HG02973 (cell line): Measurements from ENCODE around the gene CYFIP2.
"Not testable (repeated sequence)": the region's sequence is repeated elsewhere in the genome, so short reads cannot be mapped to it uniquely, and the experiment has no call there.

Experiments used
- ATAC-seq: cut with Tn5 transposase; IDR thresholded peaks from one replicate; pipeline ENCODE4 v1.9.1; 2021; ENCODE audit warnings: moderate library complexity; ENCODE audit not compliant: unreplicated experiment

Gene CYFIP2

DNA sequence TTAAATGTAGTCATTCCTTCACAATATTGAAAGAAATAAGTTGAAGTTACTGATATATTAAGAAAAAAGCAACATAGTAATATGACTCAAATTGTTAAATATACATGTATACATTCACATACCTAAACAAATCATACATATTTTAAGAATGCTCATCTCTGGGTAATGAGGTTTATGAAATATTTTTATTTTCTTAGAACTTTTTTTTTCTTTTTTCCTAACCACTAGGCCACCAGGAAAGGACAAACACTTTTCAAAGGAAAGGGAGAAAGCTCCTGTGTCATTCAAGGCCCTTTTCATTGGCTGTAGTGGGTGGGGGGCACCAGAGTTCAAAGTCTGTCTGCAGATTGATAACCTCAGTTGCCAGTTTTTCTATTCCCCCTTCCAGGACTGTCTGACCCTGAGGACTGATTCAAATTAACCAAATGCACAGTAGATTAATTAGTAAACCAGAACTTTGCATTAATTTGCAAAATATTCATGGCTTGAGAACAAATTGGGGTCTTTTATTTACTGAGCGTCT, 121.2 kb downstream of the CYFIP2 start:
- ATAC-seq = no peak

DNA sequence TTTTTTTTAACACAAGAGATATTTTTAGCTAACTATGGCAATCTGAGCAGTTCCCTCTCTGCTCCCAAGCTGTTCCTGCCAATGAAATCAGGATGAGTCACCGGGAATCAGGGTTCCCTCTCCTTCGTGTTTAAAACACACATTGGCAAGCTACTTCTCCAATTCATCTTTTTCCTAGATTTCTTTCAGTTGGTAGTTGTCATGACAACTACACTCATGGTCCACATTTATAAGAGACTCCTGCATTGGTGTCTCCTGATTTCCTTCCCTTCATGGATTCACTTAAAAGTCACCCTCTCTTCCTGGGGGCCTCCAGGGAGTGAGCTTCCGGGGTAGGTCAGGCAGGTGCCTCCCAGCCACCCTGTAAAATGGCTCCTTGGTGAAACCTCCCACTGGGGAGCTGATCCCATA, 121.8 kb downstream of the CYFIP2 start:
- ATAC-seq = no peak

DNA sequence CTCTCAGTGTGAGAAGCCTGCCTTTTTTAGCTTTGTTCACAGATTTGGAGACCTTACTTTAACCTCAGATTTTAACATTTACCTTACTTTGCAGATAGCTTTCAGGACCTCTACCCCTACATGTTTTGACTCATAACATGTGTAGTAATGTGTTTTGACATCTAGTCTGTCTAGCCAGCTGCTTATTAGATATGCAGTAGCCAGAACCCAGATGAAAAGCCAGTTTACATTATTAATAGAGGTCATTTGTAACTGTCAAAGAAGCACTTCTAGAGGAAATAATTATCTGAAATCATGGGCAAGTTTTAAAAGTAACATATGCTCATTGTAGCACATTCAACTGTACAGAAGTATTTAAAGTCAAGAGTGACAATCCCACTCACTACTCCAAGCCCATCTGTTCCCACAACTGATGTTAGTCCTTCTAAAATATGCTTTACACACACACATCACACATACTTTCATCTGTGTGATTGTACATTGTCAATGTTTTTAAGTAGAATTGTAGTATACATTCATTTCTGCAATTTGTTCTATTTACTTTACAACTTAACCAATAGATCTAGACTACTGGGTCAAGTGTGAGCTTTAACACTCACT, 122.3 kb downstream of the CYFIP2 start:
- no peak for ATAC-seq

DNA sequence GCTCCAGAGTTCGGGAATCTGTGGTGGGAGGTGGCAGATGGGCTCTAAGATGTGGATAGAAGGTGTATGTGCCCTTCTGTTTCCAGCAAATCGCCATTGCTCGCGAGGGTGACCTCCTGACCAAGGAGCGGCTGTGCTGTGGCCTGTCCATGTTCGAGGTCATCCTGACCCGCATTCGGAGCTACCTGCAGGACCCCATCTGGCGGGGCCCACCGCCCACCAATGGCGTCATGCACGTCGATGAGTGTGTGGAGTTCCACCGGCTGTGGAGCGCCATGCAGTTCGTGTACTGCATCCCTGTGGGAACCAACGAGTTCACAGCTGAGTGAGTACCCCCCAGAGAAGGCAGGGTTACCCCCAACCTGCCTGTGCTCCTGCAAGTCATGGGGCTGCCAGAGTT, 123.2 kb downstream of the CYFIP2 start:
- no peak for ATAC-seq

DNA sequence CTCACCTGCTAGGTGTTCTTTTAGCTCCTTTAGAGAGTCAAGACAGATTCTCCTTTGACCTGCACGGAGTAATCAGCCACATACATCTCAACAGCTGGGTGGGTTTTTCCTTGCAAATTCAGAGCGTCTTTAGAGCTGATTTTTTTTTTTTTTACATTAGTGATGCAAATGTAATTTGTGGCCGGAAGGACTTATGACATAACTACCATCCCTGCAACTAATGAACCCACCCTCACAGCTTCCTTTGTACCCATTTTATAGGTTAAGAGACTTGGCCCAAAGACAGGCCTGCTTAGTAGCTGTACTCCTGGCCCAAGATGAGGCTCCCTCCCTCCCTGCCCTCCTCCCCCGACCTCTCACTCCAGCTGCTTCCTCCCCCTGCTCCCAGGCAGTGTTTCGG, 124.2 kb downstream of the CYFIP2 start:
- ATAC-seq = no peak

DNA sequence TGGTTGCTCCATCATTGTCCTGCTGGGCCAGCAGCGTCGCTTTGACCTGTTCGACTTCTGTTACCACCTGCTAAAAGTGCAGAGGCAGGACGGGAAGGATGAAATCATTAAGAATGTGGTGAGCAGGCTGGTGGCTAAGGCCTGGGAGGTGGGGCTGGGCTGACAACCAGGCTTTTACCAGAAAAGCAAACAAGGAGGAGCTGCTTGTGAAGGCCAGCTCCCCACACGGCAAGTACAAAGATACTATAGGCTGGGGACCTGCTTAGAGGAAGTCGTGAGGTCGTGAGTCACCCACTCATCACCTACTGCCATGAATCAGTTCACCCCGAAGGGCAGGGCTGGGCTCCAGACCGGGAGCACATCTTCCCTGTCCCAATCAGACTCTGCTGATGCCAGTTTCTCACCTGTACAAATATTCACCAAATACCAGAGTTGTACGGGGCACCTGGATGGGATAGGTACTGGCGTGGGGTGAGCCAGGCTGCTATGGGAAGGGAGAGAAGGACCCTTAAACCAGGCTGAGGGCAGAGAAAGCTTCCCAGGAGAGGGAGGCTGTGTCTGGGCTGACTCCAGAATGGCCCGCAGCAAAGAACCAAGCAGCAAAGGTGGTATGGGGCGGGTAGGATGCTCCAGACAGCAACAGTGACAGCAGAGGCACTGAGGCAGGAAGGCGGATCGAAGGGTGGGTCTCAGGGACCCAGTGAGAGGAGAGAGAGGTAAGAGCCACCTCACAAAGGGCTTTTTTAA, 124.8 kb downstream of the CYFIP2 start:
- no peak for ATAC-seq

DNA sequence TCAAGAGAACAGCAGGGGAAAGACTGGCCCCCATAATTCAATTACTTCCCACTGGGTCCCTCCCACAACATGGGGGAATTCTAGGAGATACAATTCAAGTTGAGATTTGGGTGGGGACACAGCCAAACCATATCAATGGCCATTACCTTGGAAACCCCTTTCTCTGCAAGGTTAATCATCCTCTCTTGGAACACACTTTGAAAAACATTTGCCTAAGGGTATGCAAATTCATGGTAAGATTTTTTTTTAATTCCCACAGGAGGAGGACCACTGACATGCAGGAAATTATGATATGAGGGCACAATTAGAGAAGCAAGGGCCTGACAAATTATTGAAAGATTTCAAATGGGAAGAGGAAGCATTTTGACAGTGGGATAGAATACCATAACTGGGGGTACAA, 132.4 kb downstream of the CYFIP2 start:
- ATAC-seq = no peak

DNA sequence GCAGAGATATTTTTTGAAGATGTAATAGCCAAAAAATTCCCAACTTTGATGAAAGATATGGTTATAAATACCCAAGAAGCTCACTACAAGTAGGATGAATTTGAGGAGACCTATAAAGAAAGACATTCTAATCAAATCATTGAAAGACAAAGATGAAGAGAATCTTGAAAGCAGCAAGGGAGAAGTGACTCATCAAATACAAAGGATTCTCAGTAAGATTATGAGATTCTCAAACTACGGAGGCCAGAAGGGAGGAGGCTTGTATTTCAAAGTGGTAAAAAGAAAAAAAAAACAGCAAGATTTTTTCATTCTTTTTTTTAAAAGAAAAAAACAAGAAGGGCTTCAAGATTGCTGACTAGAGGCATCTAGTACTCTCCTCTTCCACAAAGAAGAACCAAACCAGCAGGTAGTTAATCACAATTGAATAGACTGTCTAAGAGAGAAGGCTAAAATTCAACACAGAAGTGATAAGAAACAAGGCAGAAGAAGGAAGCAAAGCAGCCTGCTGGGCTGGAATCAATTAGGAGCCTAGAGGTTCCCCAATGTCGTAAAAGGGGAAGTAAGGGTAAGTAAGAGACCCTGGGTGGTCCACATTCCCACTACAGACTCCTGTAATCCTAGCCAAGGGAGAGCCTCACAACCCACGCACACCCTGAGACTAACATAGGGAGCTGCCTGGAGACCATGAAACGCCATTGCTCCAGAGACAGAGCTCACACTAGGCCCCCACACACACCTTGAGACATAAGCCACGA, 135.0 kb downstream of the CYFIP2 start:
- ATAC-seq = no peak

DNA sequence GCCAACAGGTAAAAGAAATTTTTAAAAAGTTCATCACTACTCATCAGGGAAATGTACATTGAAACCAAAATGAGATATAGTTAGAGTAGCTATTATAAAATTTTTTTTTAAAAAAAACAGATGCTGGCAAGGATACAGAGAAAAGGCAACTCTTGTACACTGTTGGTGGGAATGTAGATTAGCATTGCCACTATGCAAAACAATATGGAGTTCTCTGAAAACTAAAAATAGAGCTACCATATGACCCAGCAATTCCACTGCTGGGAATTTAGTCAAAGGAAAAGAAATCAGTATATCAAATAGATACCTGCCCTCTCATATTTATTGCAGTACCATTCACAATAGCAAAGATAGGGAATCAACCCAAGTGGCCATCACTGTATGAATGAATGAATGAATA, 149.9 kb downstream of the CYFIP2 start:
- ATAC-seq = no peak

DNA sequence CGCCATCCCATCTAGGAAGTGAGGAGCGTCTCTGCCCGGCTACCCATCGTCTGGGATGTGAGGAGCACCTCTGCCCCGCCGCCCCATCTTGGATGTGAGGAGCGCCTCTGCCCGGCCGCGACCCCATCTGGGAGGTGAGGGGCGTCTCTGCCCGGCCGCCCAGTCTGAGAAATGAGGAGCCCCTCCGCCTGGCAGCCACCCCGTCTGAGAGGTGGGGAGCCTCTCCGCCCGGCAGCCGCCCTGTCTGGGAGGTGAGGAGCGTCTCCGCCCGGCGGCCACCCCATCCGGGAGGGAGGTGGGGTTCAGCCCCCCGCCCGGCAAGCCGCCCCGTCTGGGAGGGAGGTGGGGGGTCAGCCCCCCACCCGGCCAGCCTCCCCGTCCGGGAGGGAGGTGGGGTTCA, 153.6 kb downstream of the CYFIP2 start:
- not testable (repeated sequence) for ATAC-seq

DNA sequence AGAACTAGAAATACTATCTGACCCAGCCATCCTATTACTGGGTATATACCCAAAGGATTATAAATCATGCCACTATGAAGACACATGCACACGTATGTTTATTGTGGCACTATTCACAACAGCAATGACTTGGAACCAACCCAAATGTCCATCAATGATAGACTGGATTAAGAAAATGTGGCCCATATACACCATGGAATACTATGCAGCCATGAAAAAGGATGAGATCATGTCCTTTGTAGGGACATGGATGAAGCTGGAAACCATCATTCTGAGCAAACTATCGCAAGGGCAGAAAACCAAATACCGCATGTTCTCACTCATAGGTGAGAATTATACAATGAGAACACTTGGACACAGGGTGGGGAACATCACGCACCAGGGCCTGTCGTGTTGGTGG, 164.0 kb downstream of the CYFIP2 start:
- not testable (repeated sequence) for ATAC-seq

DNA sequence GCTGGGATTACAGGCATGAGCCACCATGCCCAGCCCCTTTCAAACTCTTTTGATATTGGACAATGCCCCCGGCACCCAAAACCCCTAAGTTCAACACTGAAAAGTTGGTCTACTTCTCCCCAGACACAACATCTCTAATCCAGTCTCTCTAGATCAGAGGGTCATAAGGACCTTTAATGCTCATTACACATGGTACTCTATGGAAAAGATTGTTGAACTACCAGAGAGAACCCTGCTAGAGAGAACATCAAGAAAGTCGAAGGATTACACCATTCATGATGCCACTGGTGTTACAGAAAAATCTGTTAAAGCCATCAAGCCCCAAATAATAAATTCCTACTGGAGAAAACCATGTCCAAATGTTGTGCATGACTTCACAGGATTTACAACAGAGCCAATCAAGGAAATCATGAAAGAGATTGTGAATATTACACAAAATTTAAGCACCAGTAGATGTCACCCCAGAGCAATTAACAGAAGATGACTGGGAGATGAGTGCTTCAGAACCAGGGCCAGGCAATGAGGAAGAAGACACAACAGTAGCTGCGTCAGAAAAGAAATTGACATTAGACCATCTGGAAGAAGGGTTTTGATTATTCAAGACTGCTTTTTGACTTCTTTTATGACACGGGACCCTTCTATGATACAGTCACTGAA, 165.7 kb downstream of the CYFIP2 start:
- ATAC-seq = peak; percentile 60

DNA sequence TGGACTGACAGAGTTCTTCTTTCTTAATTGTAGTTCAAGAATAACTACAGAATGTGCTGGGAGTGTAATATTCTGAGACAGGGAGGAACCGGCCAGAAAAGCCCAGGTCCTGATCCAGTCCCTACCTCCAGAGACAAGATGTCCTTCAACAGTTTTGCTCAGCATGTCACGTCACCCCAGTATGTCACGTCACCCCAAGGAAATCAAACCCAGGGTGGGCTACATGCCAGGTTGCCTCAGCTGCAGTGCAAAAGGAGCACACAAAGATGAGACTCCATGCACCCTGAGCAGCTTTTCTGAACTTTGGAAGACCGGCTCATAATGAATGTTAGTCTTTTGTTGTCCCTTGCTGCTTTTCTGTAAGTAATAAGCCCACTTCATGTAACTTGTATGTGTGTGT, 168.2 kb downstream of the CYFIP2 start:
- ATAC-seq = no peak

DNA sequence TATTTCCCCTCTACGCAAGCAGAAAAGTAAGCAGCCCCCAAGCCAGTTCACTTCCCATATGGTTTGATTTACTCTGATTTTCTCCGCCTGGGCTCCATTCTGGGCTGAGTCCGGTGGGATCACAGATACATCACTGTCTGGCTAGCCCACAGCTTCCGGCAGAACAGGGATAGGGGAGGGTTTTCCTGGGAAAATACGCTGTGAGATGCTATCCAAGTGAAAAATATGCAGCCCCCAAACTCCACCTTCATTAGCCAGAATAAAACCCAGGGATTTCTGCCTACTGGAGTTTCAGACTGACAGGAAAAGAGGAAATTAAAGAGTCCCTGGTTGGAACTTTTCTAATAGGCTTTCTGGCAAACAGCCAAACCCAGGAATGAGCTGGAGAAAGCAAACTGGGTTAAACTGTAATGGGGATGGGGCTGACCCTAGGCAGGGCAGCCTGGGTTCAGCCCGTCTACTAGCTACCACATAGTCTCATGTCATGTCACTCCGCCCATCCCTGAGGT, 177.2 kb downstream of the CYFIP2 start:
- no peak for ATAC-seq

DNA sequence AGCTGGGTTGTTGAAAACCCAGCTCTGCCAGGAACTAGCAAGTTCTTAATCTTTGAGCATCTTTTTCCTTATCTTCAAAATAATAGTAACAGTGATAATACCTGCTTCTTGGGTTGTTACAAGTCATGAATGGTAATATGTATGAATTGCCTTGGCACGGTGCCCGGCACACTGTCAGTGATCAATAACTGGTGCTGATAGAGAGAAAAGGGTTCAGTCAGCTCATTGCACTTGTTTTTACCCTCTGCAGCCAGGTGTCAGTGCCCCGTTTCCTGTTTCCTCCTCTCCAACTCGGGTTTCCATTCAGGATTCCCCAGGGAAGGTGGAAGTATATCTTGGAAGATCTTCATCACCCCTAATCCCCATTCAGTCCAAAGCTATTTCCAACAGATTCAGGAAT, 178.3 kb downstream of the CYFIP2 start:
- ATAC-seq = no peak
